Keratinocyte (primary cell): ENCODE data around the gene OSGEPL1. TPM values are rescaled to one million over a fixed set of nuclear protein-coding genes. Genes with fewer than 3 reads are reported as not detected.

ENCODE experiments used
- DNase-seq: peaks from one replicate; pipeline ENCODE4 v3.0.0-alpha.2; 2011; ENCODE audit warnings: low read depth, missing footprints, low spot score
- FAIRE-seq: peaks from 2 replicates; lab custom pipeline; 2011; peaks lifted over from hg19 to GRCh38; lab: Jason Lieb, UNC
- H2AFZ ChIP-seq: 2 replicates; pipeline ENCODE4 v1.6.0; 2012; ENCODE audit warnings: low read length, control low read depth, inconsistent platforms; ENCODE audit not compliant: control insufficient read depth
- H3K27ac ChIP-seq: 2 replicates; pipeline ENCODE4 v1.5.1; 2011; ENCODE audit warnings: low read length; ENCODE audit not compliant: control insufficient read depth, insufficient read depth
- H3K27me3 ChIP-seq: 3 replicates; pipeline ENCODE4 v1.6.0; 2011; ENCODE audit warnings: low read length; ENCODE audit not compliant: control insufficient read depth, insufficient read depth; ENCODE audit errors: extremely low read depth
- H3K36me3 ChIP-seq, 2 experiments: 2 replicates in 1 of 2; 3 replicates in 1 of 2; pipeline ENCODE4 v1.5.1; 2011; ENCODE audit warnings: low read length in 2 of 2, mild to moderate bottlenecking in 1 of 2; ENCODE audit not compliant: control insufficient read depth in 2 of 2, insufficient read depth in 2 of 2; ENCODE audit errors: extremely low read depth in 1 of 2
- H3K4me1 ChIP-seq: 3 replicates; pipeline ENCODE4 v1.5.1; 2011; ENCODE audit warnings: low read length; ENCODE audit not compliant: control insufficient read depth, insufficient read depth; ENCODE audit errors: extremely low read depth
- H3K4me2 ChIP-seq: 3 replicates; pipeline ENCODE4 v1.6.0; 2011; ENCODE audit warnings: low read depth, low read length; ENCODE audit not compliant: control insufficient read depth, insufficient read depth; ENCODE audit errors: extremely low read depth
- H3K4me3 ChIP-seq, 3 experiments: fragments of 200-600 bp in 1 of 3; sonication (generic) in 1 of 3; 2 replicates in 2 of 3; 3 replicates in 1 of 3; pipeline ENCODE4 v1.5.1; 2011 to 2016; ENCODE audit warnings: low read length in 3 of 3, mild to moderate bottlenecking in 3 of 3, control low read depth in 2 of 3, inconsistent platforms in 1 of 3, low read depth in 1 of 3, mixed read lengths in 1 of 3, mixed run types in 1 of 3, moderate library complexity in 1 of 3; ENCODE audit not compliant: control insufficient read depth in 2 of 3, insufficient read depth in 2 of 3; ENCODE audit errors: extremely low read depth in 1 of 3
- H3K79me2 ChIP-seq: 2 replicates; pipeline ENCODE4 v1.6.0; 2012; ENCODE audit warnings: low read length; ENCODE audit not compliant: control insufficient read depth, insufficient read depth
- H3K9ac ChIP-seq: 3 replicates; pipeline ENCODE4 v1.6.0; 2011; ENCODE audit warnings: low read length; ENCODE audit not compliant: control insufficient read depth, insufficient read depth; ENCODE audit errors: extremely low read depth
- H3K9me1 ChIP-seq: 3 replicates; pipeline ENCODE4 v1.6.0; 2011; ENCODE audit warnings: low read length; ENCODE audit not compliant: control insufficient read depth, insufficient read depth; ENCODE audit errors: extremely low read depth
- H3K9me3 ChIP-seq: 2 replicates; pipeline ENCODE4 v1.5.1; 2012; ENCODE audit warnings: low read depth, low read length; ENCODE audit not compliant: control insufficient read depth
- H4K20me1 ChIP-seq: 3 replicates; pipeline ENCODE4 v1.6.0; 2011; ENCODE audit warnings: low read length; ENCODE audit not compliant: control insufficient read depth, insufficient read depth; ENCODE audit errors: extremely low read depth
- EZH2 ChIP-seq: IDR thresholded peaks from one replicate; pipeline ENCODE4 v1.6.1; 2012; ENCODE audit warnings: inconsistent platforms, mild to moderate bottlenecking, low read length, moderate library complexity
- dilution Hi-C: fragments of 300-500 bp; cut with MboI; formaldehyde crosslinking; loops from one replicate; pipeline ENCODE4 v1.7.0; 2020; ENCODE audit warnings: low sequenced_read_pairs; ENCODE audit not compliant: extremely low pct_ligation_motif_present
- polyA plus RNA-seq, 5 experiments: library from polyadenylated mRNA; depleted of rRNA in 3 of 5; stranded (reverse) in 3 of 5; stranded (forward) in 1 of 5; unstranded in 1 of 5; fragments of >200 nt; gene quantifications; 1 replicate in 1 of 5; 2 replicates in 3 of 5; 3 replicates in 1 of 5; pipeline versions ENCODE4 v1.2.1 to v1.2.3, GENCODE V29; 2011 to 2012; ENCODE audit warnings: missing spikeins in 2 of 5, low read depth in 1 of 5, low replicate concordance in 1 of 5
- TF ChIP-seq, protein P1 (sequence below), 3 experiments: IDR thresholded peaks in 1 of 3; conservative IDR thresholded peaks in 1 of 3; optimal IDR thresholded peaks in 1 of 3; 2 replicates in 2 of 3; 3 replicates in 1 of 3; pipeline versions ENCODE3 to v1.5.1; 2011; ENCODE audit warnings: low read length in 3 of 3, mild to moderate bottlenecking in 3 of 3, moderate library complexity in 2 of 3, control low read depth in 1 of 3, inconsistent platforms in 1 of 3; ENCODE audit not compliant: insufficient read depth in 2 of 3; ENCODE audit errors: extremely low read depth in 1 of 3

The OSGEPL1 gene
- polyA plus RNA-seq, 1 donor (not counting 4 experiments of a cell fraction or from before 2014, with no cell fraction given), result 12.0 TPM

DNA sequence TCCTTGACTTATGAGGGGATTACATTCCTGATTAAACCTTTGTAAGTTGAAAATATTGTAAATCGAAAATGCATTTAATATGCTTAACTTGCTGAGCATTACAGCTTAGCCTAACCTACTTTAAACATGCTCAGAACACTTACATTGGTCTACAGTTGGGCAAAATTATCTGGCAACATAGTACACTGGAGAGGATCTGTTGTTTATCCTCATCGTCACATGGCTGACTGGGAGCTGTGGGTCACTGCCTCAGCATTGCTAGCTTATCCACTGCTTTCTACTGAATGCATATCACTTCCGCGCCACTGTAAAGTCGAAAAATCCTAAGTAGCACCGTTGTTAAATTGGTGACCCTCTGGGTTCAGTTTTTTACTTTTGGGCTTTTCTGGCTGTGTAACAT, 35.3 kb upstream of the OSGEPL1 start:
- dilution Hi-C loops, result no loop called here
- Histone ChIP-seq H2AFZ (no peak overlapping the region), H3K4me3 (no peak overlapping the region), H3K27me3 (no peaks in the 10 kb centered on the region), H3K4me2 (no peak overlapping the region), H3K9me3 (no peaks in the 10 kb centered on the region), H3K9me1 (no peaks in the 10 kb centered on the region), H3K36me3 (peaks cover 5 to 14% of the 10 kb centered on the region in 2 experiments), H3K4me1 (peaks cover 21% of the 10 kb centered on the region), H4K20me1 (peaks cover 3% of the 10 kb centered on the region), H3K9ac (no peak overlapping the region), H3K27ac (no peak overlapping the region), H3K79me2 (peaks cover 4% of the 10 kb centered on the region)
- FAIRE-seq (no peak), DNase-seq (no peak)
- TF ChIP-seq EZH2, result no peak
- TF ChIP-seq, protein P1, sequence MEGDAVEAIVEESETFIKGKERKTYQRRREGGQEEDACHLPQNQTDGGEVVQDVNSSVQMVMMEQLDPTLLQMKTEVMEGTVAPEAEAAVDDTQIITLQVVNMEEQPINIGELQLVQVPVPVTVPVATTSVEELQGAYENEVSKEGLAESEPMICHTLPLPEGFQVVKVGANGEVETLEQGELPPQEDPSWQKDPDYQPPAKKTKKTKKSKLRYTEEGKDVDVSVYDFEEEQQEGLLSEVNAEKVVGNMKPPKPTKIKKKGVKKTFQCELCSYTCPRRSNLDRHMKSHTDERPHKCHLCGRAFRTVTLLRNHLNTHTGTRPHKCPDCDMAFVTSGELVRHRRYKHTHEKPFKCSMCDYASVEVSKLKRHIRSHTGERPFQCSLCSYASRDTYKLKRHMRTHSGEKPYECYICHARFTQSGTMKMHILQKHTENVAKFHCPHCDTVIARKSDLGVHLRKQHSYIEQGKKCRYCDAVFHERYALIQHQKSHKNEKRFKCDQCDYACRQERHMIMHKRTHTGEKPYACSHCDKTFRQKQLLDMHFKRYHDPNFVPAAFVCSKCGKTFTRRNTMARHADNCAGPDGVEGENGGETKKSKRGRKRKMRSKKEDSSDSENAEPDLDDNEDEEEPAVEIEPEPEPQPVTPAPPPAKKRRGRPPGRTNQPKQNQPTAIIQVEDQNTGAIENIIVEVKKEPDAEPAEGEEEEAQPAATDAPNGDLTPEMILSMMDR (optimal IDR thresholded peaks at IDR 0.05 in 1 of 3, IDR thresholded peaks at IDR 0.05 in 1 of 3, conservative IDR thresholded peaks at IDR 0.05 in 1 of 3; ENCODE audit: extremely low read depth in 1 of 3, insufficient read depth in 2 of 3, low read length in 3 of 3), result no peak

DNA sequence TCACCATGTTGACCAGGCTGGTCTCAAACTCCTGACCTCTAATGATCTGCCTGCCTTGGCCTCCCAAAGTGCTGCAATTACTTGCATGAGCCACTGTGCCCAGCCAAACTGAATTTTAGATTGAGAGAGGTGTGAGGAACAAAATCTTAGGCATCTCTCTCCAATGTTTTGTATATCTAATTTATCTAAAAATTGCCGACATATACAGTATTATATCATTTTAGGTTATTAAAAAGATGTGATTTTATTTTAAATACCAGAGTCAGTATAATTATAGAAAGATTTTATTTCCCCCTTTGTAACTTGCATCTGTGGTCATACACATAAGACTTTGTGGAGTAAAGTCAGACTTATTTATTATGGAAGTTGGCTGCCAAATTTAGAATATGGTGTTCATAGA, 31.7 kb upstream of the OSGEPL1 start:
- H3K4me2 ChIP-seq, result no peak overlapping the region
- no peaks in the 10 kb centered on the region for H3K9me1 ChIP-seq
- no peak for TF ChIP-seq EZH2
- TF ChIP-seq, protein P1 (optimal IDR thresholded peaks at IDR 0.05 in 1 of 3, IDR thresholded peaks at IDR 0.05 in 1 of 3, conservative IDR thresholded peaks at IDR 0.05 in 1 of 3; ENCODE audit: extremely low read depth in 1 of 3, insufficient read depth in 2 of 3, low read length in 3 of 3), result no peak
- H3K79me2 ChIP-seq, result peaks cover 13% of the 10 kb centered on the region
- H3K27me3 ChIP-seq, result no peaks in the 10 kb centered on the region
- H3K36me3 ChIP-seq, result peaks cover 5 to 12% of the 10 kb centered on the region in 2 experiments
- H3K27ac ChIP-seq, result no peak overlapping the region
- no peaks in the 10 kb centered on the region for H4K20me1 ChIP-seq
- no peaks in the 10 kb centered on the region for H3K9me3 ChIP-seq
- H3K9ac ChIP-seq, result no peak overlapping the region
- H3K4me3 ChIP-seq, result no peak overlapping the region
- FAIRE-seq (no peak), DNase-seq (no peak)
- H3K4me1 ChIP-seq, result peaks cover 2% of the 10 kb centered on the region
- dilution Hi-C loops, result no loop called here
- H2AFZ ChIP-seq, result no peak overlapping the region
